ENCODE results near the gene NKD1. TPM values are rescaled to one million over a fixed set of nuclear protein-coding genes. Genes with fewer than 3 reads are reported as not detected.

The NKD1 gene
- polyA plus RNA-seq, 3 donors, result 0.01 TPM; not detected in 2

GRCh38 chr16:50697421-50697715 lies 149.2 kb downstream of the NKD1 start:
- peak overlapping the region in 1 of 3 experiments; percentile 95 for H3K4me3 ChIP-seq (replicated peaks in 1 of 3; ENCODE audit: low read depth in 2 of 3, low read length in 3 of 3)
- Mint-ChIP-seq H3K4me1 (peaks cover 88% of the 10 kb centered on the region), H3K9me3 (no peaks in the 10 kb centered on the region), H3K36me3 (peaks cover 44 to 60% of the 10 kb centered on the region in 2 donors), H3K27me3 (ENCODE audit: low read depth in 3 of 3) (no peaks in the 10 kb centered on the region), H3K4me3 (peak overlapping the region; percentile 79 to 89), H3K27ac (peak overlapping the region; percentile 98 to 100 (median 99))
- no peak for DNase-seq
- peak overlapping the region; percentile 97 to 100 for H3K27ac ChIP-seq (ENCODE audit: low read depth in 1 of 2, low read length in 2 of 2)
- peak overlapping the region; percentile 95 for H3K9ac ChIP-seq (ENCODE audit: insufficient read depth, low read length, poor library complexity, severe bottlenecking)
- peaks cover 75 to 94% of the 10 kb centered on the region in 2 donors for H3K4me1 ChIP-seq (ENCODE audit: control insufficient read depth in 1 of 2, insufficient read depth in 2 of 2, low read length in 2 of 2)
- peaks cover 100% of the 10 kb centered on the region for H3K79me2 ChIP-seq (ENCODE audit: insufficient read depth, low read length)
- H2AFZ ChIP-seq (ENCODE audit: insufficient read depth, low read depth, low read length, poor library complexity, severe bottlenecking), result no peak overlapping the region
- no peaks in the 10 kb centered on the region for H3K9me3 ChIP-seq (replicated peaks in 1 of 2; ENCODE audit: control insufficient read depth in 1 of 2, insufficient read depth in 1 of 2, low read length in 2 of 2)
- peaks cover 32 to 37% of the 10 kb centered on the region in 2 donors for H3K36me3 ChIP-seq (replicated peaks in 1 of 2; ENCODE audit: control insufficient read depth in 1 of 2, insufficient read depth in 2 of 2, low read length in 2 of 2)
- H3K27me3 ChIP-seq (ENCODE audit: control insufficient read depth in 2 of 2, insufficient read depth in 2 of 2, low read length in 2 of 2), result no peaks in the 10 kb centered on the region
- H4K20me1 ChIP-seq (ENCODE audit: insufficient read depth, low read length), result peaks cover 40% of the 10 kb centered on the region
- TF ChIP-seq CTCF (IDR thresholded peaks at IDR 0.05), result no peak
- H3K4me2 ChIP-seq (replicated peaks; ENCODE audit: extremely low read depth, low read length, poor library complexity, severe bottlenecking), result peak overlapping the region; percentile 99
- WGBS (ENCODE audit: insufficient coverage), result 94% methylated on average over 3 of the region's 5 CpGs
- intact Hi-C loops (cut with micrococcal nuclease), result loop anchor here (5.0 to 10.0 kb wide), 2 partner anchors 45 to 423 kb away; partner anchors contain the start of gene CYLD (in 2 of the 2)

- WGBS (ENCODE audit: insufficient coverage), result 46% methylated on average over 14 of the region's 19 CpGs
- H3K27me3 ChIP-seq (ENCODE audit: control insufficient read depth in 2 of 2, insufficient read depth in 2 of 2, low read length in 2 of 2), result no peaks in the 10 kb centered on the region
- Mint-ChIP-seq H3K9me3 (peaks cover 0 to 1% (median under 1%) of the 10 kb centered on the region in 7 donors), H3K36me3 (peaks cover 52 to 68% of the 10 kb centered on the region in 2 donors), H3K27ac (peak overlapping the region; percentile 98 to 100 (median 99)), H3K27me3 (ENCODE audit: low read depth in 3 of 3) (no peaks in the 10 kb centered on the region), H3K4me3 (peak overlapping the region; percentile 79 to 89), H3K4me1 (peaks cover 85% of the 10 kb centered on the region)
- peak overlapping the region; percentile 95 for H3K9ac ChIP-seq (ENCODE audit: insufficient read depth, low read length, poor library complexity, severe bottlenecking)
- peak overlapping the region in 2 of 3 experiments; percentile 14 to 95 for H3K4me3 ChIP-seq (replicated peaks in 1 of 3; ENCODE audit: low read depth in 2 of 3, low read length in 3 of 3)
- H3K4me1 ChIP-seq (ENCODE audit: control insufficient read depth in 1 of 2, insufficient read depth in 2 of 2, low read length in 2 of 2), result peaks cover 69 to 90% of the 10 kb centered on the region in 2 donors
- H2AFZ ChIP-seq (ENCODE audit: insufficient read depth, low read depth, low read length, poor library complexity, severe bottlenecking), result no peak overlapping the region
- peaks cover 32 to 44% of the 10 kb centered on the region in 2 donors for H3K36me3 ChIP-seq (replicated peaks in 1 of 2; ENCODE audit: control insufficient read depth in 1 of 2, insufficient read depth in 2 of 2, low read length in 2 of 2)
- H3K79me2 ChIP-seq (ENCODE audit: insufficient read depth, low read length), result peaks cover 100% of the 10 kb centered on the region
- H3K4me2 ChIP-seq (replicated peaks; ENCODE audit: extremely low read depth, low read length, poor library complexity, severe bottlenecking), result peak overlapping the region; percentile 99
- H3K27ac ChIP-seq (ENCODE audit: low read depth in 1 of 2, low read length in 2 of 2), result peak overlapping the region; percentile 97 to 100
- intact Hi-C loops (cut with micrococcal nuclease), result loop anchor here (1.0 to 10.0 kb wide), 3 partner anchors 13 to 423 kb away; partner anchors contain the start of gene CYLD (in 2 of the 2)
- H3K9me3 ChIP-seq (replicated peaks in 1 of 2; ENCODE audit: control insufficient read depth in 1 of 2, insufficient read depth in 1 of 2, low read length in 2 of 2), result peaks cover 0 to under 1% of the 10 kb centered on the region in 2 donors
- DNase-seq, result peak; percentile 69 to 92 (median 70)
- TF ChIP-seq CTCF (IDR thresholded peaks at IDR 0.05), result no peak
- H4K20me1 ChIP-seq (ENCODE audit: insufficient read depth, low read length), result peaks cover 47% of the 10 kb centered on the region
Measured at GRCh38 chr16:50697881-50698767, 149.9 kb downstream of the NKD1 start.

Other genes starting within 250 kb of the NKD1 start
- gene BRD7, start 179.4 kb upstream of the NKD1 start, polyA plus RNA-seq, result 10 to 100 TPM; 11.4 to 33.0 (median 21.2) TPM
- gene SNX20, start 132.9 kb downstream of the NKD1 start, polyA plus RNA-seq, result 10 to 100 TPM; 51.0 to 83.2 (median 52.0) TPM
- gene NOD2, start 145.2 kb downstream of the NKD1 start, polyA plus RNA-seq, result 10 to 100 TPM; 18.5 to 83.3 (median 29.7) TPM
- 10 to 100 TPM; 32.1 to 57.9 (median 35.9) TPM for gene CYLD, start 193.7 kb downstream of the NKD1 start, polyA plus RNA-seq